Suprapubic skin (tissue), 4 donors: Measurements from ENCODE around the gene PGM1. TPM values are rescaled to one million over a fixed set of nuclear protein-coding genes. Genes with fewer than 3 reads are reported as not detected.
A peak's percentile ranks its signal among the peaks of the same experiment; 100 is the strongest.

ENCODE experiments used
- DNase-seq, 2 donors: peaks; one replicate each; pipeline ENCODE4 v3.0.0-alpha.2; 2019; ENCODE audit warnings: low spot score in 2 of 2
- H3K27ac ChIP-seq: fragments of 200-600 bp; sonication (generic); one replicate; pipeline ENCODE4 v1.5.1; 2019
- H3K27me3 ChIP-seq: fragments of 200-600 bp; sonication (generic); one replicate; pipeline ENCODE4 v1.5.1; 2019
- H3K36me3 ChIP-seq: fragments of 200-600 bp; sonication (generic); one replicate; pipeline ENCODE4 v1.5.1; 2019
- H3K4me1 ChIP-seq: fragments of 200-600 bp; sonication (generic); one replicate; pipeline ENCODE4 v1.5.1; 2019
- H3K4me3 ChIP-seq: fragments of 200-600 bp; sonication (generic); one replicate; pipeline ENCODE4 v1.5.1; 2019; ENCODE audit warnings: mild to moderate bottlenecking
- H3K9me3 ChIP-seq: fragments of 200-600 bp; sonication (generic); one replicate; pipeline ENCODE4 v1.5.1; 2019
- EP300 ChIP-seq: sonication (generic); formaldehyde crosslinking; IDR thresholded peaks from one replicate; pipeline ENCODE4 v1.6.1; 2017; ENCODE audit warnings: antibody characterized with exemption
- POLR2A ChIP-seq, 2 donors: fragments of 450-650 bp; IDR thresholded peaks; one replicate each; pipeline ENCODE4 v1.6.1; 2017; ENCODE audit warnings: antibody characterized with exemption in 2 of 2, mild to moderate bottlenecking in 2 of 2, moderate library complexity in 2 of 2
- POLR2AphosphoS5 ChIP-seq, 3 donors: sonication (generic); formaldehyde crosslinking; IDR thresholded peaks; one replicate each; pipeline ENCODE4 v1.6.1; 2017; ENCODE audit warnings: antibody characterized with exemption in 3 of 3
- WGBS: methylation state at CpG from one replicate; pipeline ENCODE4 v1.1.5; 2018; 5-methylcytosine and 5-hydroxymethylcytosine counted together
- total RNA-seq, 4 donors: library from RNA; depleted of rRNA; stranded (reverse); fragments of >200 nt; gene quantifications; one replicate each; pipeline ENCODE4 v1.1.0, GENCODE V29; 2016
- TF ChIP-seq, protein P1 (sequence below), 2 donors: fragments of 200-600 bp in 1 of 2; fragments of 450-650 bp in 1 of 2; sonication (generic) in 1 of 2; IDR thresholded peaks; one replicate each; pipeline ENCODE4 v1.5.1; 2016 to 2019; ENCODE audit warnings: antibody characterized with exemption in 2 of 2, mild to moderate bottlenecking in 1 of 2, moderate library complexity in 1 of 2

PGM1 gene
- total RNA-seq, 4 donors from 2014 or later = 38.9 to 52.8 (median 45.4) TPM

DNA sequence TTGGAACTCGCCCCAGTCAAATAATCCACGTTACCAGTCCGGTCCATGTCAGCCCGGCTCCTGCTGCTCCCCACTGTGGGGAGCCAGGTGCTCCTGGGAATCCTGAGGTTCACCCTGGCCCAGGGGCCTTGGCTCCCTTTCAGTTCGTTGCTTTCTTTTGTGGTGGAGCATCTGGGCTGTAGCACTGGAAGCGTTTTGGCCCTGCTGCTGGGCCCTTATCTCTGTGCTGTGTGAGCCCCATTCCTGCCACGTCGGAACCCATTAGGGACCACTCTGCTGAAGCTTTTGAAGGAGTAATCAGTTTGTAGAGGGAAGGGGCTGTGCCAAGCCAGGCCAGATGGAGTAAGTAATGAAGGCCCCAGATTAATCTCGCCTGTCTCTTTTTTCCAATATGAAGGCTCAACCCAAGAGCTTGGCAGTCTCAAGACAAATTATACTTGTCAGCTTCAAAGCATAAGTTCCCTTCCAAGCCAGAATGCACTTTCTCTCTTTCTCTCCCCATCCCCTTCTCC is 82.3 kb downstream of the PGM1 start:
- no peak overlapping the region for H3K4me3 ChIP-seq
- WGBS = 54% methylated on average over 9 of the region's 9 CpGs
- peak overlapping the region; percentile 22 for H3K27ac ChIP-seq
- no peaks in the 10 kb centered on the region for H3K36me3 ChIP-seq
- TF ChIP-seq EP300 = no peak
- TF ChIP-seq POLR2AphosphoS5 (IDR thresholded peaks at IDR 0.05) = no peak
- TF ChIP-seq, protein P1, sequence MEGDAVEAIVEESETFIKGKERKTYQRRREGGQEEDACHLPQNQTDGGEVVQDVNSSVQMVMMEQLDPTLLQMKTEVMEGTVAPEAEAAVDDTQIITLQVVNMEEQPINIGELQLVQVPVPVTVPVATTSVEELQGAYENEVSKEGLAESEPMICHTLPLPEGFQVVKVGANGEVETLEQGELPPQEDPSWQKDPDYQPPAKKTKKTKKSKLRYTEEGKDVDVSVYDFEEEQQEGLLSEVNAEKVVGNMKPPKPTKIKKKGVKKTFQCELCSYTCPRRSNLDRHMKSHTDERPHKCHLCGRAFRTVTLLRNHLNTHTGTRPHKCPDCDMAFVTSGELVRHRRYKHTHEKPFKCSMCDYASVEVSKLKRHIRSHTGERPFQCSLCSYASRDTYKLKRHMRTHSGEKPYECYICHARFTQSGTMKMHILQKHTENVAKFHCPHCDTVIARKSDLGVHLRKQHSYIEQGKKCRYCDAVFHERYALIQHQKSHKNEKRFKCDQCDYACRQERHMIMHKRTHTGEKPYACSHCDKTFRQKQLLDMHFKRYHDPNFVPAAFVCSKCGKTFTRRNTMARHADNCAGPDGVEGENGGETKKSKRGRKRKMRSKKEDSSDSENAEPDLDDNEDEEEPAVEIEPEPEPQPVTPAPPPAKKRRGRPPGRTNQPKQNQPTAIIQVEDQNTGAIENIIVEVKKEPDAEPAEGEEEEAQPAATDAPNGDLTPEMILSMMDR (IDR thresholded peaks at IDR 0.05) = no peak
- no peak for TF ChIP-seq POLR2A (IDR thresholded peaks at IDR 0.05)
- H3K9me3 ChIP-seq = no peaks in the 10 kb centered on the region
- H3K4me1 ChIP-seq = peaks cover 16% of the 10 kb centered on the region
- no peaks in the 10 kb centered on the region for H3K27me3 ChIP-seq
- DNase-seq = no peak

GRCh38 chr1:63677497-63677896 is 84.3 kb downstream of the PGM1 start:
- TF ChIP-seq POLR2AphosphoS5 (IDR thresholded peaks at IDR 0.05) = no peak
- no peak for TF ChIP-seq POLR2A (IDR thresholded peaks at IDR 0.05)
- TF ChIP-seq, protein P1 (IDR thresholded peaks at IDR 0.05) = no peak
- H3K9me3 ChIP-seq = no peaks in the 10 kb centered on the region

GRCh38 chr1:63678200-63678599 is 85.0 kb downstream of the PGM1 start:
- no peak overlapping the region for H3K4me3 ChIP-seq
- TF ChIP-seq, protein P1 (IDR thresholded peaks at IDR 0.05) = no peak
- no peak for TF ChIP-seq POLR2A (IDR thresholded peaks at IDR 0.05)
- no peak for TF ChIP-seq POLR2AphosphoS5 (IDR thresholded peaks at IDR 0.05)
- TF ChIP-seq EP300 = no peak
- no peaks in the 10 kb centered on the region for H3K36me3 ChIP-seq
- H3K27me3 ChIP-seq = no peaks in the 10 kb centered on the region
- no peaks in the 10 kb centered on the region for H3K9me3 ChIP-seq
- H3K27ac ChIP-seq = no peak overlapping the region
- no peak for DNase-seq
- 91% methylated on average over 1 of the region's 1 CpG for WGBS
- H3K4me1 ChIP-seq = peaks cover 16% of the 10 kb centered on the region

More at GRCh38 chr1:63677497-63677896, 84.3 kb downstream of the PGM1 start:
- Histone ChIP-seq H3K4me1 (peaks cover 16% of the 10 kb centered on the region), H3K27me3 (no peaks in the 10 kb centered on the region), H3K27ac (no peak overlapping the region), H3K36me3 (no peaks in the 10 kb centered on the region), H3K4me3 (no peak overlapping the region)
- 91% methylated on average over 3 of the region's 3 CpGs for WGBS
- DNase-seq = no peak

DNA sequence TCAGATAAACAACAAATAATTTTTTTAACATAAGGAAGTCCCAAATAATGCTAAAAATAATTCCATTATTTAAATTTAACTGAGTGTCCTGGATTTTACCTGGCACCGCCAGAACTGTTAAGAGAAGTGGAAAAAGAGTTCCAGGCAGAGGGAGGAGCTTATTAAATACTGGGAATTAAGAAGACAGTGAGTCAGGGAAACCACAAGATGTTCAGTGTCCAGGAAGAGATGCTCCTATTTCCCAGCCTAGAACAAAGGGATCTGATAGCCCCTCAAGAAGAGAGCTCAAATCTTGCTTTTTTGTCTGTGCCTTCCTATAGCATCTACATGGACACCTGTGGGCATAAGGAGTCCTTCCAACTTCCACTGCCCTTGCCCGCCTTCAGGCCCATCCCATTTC is 85.9 kb downstream of the PGM1 start:
- 87% methylated on average over 2 of the region's 2 CpGs for WGBS
- Histone ChIP-seq H3K27me3 (no peaks in the 10 kb centered on the region), H3K9me3 (no peaks in the 10 kb centered on the region), H3K4me1 (peaks cover 15% of the 10 kb centered on the region), H3K36me3 (no peaks in the 10 kb centered on the region), H3K4me3 (no peak overlapping the region), H3K27ac (no peak overlapping the region)
- no peak for DNase-seq
- no peak for TF ChIP-seq EP300
- TF ChIP-seq POLR2A (IDR thresholded peaks at IDR 0.05) = no peak
- TF ChIP-seq, protein P1 (IDR thresholded peaks at IDR 0.05) = no peak
- TF ChIP-seq POLR2AphosphoS5 (IDR thresholded peaks at IDR 0.05) = no peak

DNA sequence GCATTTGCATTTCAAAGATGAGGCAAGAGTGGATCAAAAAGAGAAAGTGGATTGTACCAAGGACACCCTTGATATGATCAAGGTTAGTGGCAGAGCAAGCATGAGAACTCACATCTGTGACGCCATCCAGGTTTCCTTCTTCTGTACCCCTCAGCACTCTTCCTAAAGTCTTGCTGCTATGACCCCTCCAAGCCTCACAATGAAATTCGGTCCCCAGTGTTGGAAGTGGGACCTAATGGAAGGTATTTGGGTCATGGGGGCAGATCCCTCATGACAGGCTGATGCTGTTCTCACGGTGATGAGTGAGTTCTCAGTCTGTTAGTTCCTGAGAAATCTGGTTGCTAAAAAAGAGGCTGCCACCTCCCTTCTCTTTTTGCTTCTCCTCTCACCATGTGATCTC is 86.4 kb downstream of the PGM1 start:
- Histone ChIP-seq H3K9me3 (no peaks in the 10 kb centered on the region), H3K27me3 (no peaks in the 10 kb centered on the region), H3K4me3 (no peak overlapping the region), H3K4me1 (peaks cover 10% of the 10 kb centered on the region), H3K27ac (no peak overlapping the region), H3K36me3 (no peaks in the 10 kb centered on the region)
- WGBS = 92% methylated on average over 3 of the region's 3 CpGs
- TF ChIP-seq, protein P1 (IDR thresholded peaks at IDR 0.05) = no peak
- no peak for TF ChIP-seq POLR2A (IDR thresholded peaks at IDR 0.05)
- TF ChIP-seq EP300 = no peak
- TF ChIP-seq POLR2AphosphoS5 (IDR thresholded peaks at IDR 0.05) = no peak
- no peak for DNase-seq
